HG03521 (cell line): ENCODE measurements around the gene EXT2.

ENCODE experiments used
- ATAC-seq: cut with Tn5 transposase; IDR thresholded peaks from one replicate; pipeline ENCODE4 v1.9.1; 2021; ENCODE audit warnings: mild to moderate bottlenecking, moderate library complexity; ENCODE audit not compliant: unreplicated experiment

The EXT2 gene

GRCh38 chr11:44282620-44283019 lies 187.1 kb downstream of the EXT2 start:
- ATAC-seq, result no peak

DNA sequence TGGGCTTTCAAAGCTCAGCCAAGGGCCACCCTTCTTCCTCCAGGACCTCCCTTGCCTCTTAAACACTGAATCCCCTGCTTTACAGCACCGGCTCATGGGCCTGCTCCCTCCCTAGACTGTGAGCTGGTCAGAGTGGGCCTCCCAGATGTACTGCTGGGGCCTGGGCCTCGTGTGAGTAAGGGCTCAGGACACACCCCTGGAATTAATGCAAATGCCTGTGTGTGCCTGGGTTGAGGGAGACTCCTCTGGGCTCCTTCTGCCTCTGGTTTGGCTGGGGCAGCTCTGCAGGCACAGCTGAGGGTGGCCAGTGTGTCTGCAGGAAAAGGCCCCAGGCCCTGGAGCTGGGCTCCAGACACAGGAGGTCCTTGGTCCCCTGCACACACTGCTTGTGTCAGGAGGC lies 190.3 kb downstream of the EXT2 start:
- ATAC-seq, result no peak

GRCh38 chr11:44286268-44286880 lies 190.9 kb downstream of the EXT2 start:
- no peak for ATAC-seq

DNA sequence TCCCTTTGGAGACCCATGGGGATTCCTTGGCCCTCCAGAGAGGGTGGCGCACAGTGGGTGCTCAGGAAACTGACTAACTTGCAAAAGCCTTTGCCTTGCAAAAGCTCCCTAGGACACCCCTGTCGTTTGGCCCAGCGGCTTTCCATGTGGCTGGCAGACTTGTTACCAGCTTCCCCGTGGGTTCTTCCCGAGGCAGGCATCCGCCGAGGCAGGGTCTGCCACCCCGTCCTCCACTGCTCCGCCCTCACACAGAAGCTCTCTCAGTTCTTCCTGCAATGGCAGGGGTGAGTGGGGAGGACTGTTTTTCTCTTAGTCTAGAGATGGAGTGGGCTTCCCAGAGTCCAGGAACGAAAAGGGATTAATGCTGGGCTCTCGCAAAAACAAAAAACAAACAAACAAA lies 191.4 kb downstream of the EXT2 start:
- ATAC-seq, result no peak

DNA sequence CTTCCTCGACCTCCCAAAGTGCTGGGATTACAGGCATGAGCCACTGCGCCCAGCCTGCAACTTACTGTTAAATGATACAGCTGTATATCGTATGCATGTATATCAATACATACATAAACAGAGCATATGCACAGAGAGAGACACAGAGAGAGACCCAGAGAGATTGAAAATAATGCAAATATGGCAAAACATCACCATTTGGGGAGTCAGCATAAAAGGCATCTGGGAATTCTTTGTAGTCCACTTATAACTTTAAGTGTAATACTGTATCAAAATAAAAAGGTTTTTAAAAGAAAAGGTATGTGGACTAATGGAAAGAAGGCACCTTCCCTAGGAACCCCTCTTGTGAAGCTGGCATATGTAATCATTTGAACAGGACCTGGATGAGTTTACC lies 192.7 kb downstream of the EXT2 start:
- ATAC-seq, result no peak

- ATAC-seq, result no peak
These were observed 194.7 kb downstream of the EXT2 start for GRCh38 chr11:44290208-44290607.
